Fibroblast of skin of right quadriceps (primary cell): ENCODE results near the gene RAB11FIP2.
A peak's percentile ranks its signal among the peaks of the same experiment; 100 is the strongest.
"Not testable (repeated sequence)": the region's sequence is repeated elsewhere in the genome, so short reads cannot be mapped to it uniquely, and the experiment has no call there.

Source experiments
- DNase-seq: peaks from one replicate; pipeline ENCODE4 v3.0.0-alpha.2; 2013

The RAB11FIP2 gene, protein sequence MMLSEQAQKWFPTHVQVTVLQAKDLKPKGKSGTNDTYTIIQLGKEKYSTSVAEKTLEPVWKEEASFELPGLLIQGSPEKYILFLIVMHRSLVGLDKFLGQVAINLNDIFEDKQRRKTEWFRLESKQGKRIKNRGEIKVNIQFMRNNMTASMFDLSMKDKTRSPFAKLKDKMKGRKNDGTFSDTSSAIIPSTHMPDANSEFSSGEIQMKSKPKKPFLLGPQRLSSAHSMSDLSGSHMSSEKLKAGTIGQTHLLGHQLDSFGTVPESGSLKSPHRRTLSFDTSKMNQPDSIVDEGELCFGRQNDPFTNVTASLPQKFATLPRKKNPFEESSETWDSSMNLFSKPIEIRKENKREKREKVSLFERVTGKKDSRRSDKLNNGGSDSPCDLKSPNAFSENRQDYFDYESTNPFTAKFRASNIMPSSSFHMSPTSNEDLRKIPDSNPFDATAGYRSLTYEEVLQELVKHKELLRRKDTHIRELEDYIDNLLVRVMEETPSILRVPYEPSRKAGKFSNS

DNA sequence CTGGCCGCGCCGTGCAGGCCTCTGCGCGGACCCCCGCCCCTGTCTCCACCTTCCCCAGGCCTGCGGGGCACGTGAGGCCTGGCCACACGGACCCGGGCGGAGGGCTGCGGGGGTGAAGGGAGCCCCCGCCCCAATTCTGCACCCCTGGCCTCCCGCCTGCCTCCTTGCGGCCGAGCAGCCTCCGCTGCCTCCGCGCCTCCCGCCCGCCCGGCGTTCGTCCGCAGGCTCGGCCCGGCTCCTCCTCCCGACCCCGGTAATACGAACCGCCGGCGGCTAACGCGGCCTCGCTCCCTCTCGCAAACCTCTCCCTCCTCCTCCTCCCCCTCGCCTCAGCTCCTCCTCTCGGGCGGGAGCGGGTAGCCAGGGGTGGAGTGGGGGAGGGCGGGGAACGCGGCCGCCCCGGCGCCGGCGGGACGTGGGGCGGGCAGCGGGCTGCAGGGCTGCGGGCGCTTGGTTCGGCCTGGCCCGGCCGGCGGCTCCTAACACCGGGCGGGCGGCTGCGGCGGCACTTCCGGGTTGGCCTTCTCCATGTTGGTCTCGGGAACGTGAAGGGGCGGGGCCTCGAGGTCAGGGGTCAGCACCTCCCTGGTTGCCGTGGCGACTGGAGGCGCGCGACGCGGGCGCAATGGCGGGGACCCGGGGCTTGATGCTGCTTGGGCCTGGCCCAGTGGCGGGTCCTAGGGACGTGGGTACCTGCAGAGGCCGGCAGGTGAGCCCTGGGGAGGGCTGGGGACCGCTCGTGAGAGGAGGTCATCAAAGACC, at the start of gene RAB11FIP2:
RAB11FIP2 (minus strand) TSS at position 547 of the 762 bp plus-strand sequence. CDS start 778 bp downstream, outside the sequence.
- DNase-seq = peak; percentile 92

DNA sequence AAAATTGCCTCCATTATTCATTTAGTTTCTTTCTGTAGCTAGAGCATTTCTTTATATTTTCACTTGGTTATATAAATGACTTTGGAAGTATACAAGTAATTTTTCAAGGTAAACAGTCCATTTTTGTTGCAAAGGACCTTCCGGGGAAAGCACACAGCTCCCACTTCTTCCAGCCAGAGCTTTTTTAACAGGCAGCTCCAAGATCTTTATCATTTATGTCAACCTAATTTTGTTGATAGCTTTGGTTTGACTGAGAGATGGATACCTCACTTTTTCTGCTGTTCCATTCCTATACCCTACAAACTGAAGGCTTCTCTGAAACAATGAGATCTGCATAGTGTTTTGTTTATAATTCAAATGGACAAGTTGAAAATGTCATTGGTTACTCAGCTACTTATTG, 49.3 kb upstream of the RAB11FIP2 start:
- no peak for DNase-seq

DNA sequence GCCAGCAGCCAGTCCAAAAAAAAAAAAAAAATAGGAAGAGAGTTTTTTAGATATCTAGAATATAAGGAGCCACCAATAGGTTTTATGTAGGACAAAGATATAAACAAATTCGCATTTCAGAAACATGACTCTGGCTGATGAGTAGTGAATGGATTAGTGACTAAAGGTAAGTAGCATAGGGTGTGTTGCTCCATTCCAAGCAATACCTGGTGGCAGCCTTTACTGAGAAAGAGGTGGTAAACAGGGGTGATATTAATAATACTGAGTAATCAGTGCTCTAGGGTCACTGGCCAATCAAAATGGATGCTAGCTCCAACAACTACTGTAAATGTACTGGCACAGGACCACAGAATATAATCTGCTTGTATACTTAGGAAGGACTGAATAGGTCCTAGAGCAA, 45.5 kb upstream of the RAB11FIP2 start:
- DNase-seq = no peak

DNA sequence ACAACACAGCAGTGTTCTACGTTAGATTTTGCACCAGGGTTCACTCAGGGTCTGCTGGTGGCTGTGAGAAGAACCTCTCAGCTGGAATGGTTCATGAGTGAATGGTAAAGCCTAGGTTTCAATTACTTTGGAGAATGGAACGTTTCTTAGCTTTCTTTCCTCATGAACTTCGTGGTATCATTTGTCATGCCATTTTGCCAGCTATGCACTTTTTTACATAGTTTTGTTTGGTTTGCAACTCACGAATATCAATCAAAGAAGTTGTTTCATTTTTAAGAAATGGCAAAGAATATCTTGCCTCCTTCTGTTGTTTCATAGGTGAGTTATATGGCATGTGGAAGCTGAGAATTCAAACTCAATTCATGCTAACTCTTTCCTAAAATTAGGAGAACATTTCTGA, 34.1 kb upstream of the RAB11FIP2 start:
- DNase-seq = no peak

DNA sequence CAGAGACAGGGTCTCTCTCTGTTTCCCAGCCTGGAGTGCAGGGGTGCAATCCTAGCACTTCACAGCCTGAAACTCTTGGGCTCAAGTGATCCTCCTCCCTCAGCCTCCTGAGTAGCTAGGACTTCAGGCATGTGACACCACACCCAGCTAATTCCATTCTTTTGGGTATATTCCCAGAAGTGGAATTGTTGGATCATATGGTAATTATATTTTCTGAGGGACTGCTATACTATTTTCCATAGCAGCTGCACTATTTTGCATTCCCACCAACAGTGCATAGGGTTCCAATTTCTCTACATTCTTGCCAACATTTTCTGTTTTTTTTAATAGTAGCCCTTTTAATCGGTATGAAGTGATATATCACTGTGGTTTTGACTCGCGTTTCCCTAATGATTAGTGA, 30.0 kb upstream of the RAB11FIP2 start:
- peak; percentile 20 for DNase-seq

DNA sequence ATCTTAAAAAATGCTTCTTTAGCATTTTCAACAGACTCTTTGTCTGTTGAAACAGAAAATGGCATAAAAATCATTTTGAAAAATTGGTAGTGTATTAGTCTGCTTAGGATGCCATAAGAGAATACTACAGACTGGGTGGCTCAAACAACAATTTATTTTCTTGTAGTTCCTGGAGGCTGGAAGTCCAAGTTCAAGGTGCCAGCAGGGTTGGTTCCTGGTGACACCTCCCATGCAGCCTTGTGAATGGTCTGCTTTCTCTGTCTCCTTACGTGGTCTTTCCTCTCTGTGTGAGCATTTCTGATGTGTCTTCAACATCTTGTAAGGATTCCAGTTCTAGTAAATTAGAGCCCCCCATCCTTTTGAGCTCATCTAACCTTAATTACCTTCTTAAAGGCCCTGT, 26.1 kb upstream of the RAB11FIP2 start:
- no peak for DNase-seq

DNA sequence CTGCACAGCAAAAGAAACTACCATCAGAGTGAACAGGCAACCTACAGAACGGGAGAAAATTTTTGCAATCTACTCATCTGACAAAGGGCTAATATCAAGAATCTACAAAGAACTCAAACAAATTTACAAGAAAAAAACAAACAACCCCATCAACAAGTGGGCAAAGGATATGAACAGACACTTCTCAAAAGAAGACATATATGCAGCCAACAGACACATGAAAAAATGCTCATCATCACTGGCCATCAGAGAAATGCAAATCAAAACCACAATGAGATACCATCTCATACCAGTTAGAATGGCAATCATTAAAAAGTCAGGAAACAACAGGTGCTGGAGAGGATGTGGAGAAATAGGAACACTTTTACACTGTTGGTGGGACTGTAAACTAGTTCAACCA, 20.6 kb upstream of the RAB11FIP2 start:
- DNase-seq = not testable (repeated sequence)

DNA sequence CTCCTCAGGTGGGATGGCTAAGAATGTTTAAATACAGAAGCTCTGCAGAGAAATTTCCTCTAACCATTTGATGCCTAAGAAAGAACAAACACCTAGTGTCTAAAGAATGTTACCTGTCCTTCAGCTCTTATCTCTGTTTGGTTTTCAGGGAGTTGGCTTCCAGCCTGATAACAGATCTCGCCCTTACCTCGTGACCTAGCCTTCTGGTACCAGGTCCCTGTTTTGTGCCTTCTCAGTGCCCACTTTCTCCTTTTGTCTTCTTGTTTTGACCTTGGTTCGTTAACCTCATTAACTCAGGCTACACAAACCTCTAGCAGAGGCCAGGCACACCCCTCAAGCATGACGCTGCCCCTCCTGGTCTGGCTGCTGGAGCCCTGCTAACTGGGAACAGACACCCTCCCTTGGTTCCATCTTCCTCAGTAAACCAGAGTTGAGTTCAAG, 16.1 kb upstream of the RAB11FIP2 start:
- no peak for DNase-seq

DNA sequence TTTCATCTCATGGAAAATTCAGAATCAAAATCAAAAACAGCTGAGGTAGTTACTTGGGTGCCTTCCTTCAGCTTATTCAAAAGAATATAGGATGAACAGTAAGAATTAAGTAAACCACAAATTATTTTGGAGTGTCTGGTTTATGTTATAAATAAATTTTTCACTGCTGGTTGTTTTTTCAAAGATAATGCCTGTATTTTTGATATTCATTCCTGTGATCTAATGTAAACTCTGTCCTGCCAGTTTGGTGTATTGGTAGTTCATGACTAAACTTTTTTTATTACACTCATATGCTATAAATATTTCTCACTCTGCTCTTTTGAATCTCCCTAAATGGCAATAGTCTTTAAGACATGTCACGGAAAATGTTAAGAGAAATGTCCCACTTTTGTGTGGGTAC, 11.6 kb upstream of the RAB11FIP2 start:
- DNase-seq = no peak

DNA sequence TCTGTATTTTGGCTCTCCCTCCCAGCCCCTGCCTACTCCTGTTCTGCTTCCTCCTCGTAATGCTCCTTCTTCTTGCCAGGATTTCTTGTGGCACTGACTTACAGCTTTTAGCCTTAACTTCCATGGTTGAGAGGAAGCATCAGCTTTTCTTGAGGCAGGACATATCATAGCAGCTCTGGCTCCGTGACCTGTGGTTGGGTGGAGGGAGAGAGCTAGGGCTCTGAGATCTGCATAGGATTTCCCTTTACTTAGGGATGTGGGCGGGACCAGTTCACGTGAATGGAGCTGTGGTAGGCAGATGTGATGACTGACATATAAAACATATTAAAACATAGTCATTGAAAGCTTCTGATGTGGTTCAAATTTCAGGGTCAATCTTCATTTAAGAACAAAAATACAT, 10.6 kb upstream of the RAB11FIP2 start:
- no peak for DNase-seq

DNA sequence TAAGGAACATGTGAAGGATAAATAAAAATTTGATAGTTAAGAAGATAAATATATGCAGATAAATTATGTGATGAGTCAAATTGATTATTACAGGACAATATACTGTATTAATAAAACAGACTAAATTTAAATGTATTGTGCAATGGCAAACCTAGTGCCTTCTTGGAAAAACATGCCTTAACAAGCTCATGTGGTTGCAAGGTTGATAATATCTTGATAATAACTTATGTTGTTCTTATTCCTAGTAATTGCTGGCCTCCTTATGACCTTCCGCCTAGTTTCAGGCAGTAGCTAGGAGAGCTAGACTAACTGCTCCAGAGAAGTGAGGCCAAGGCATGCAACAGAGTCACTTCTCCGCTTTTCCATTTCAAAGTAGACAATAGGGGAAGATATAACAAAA, 7.6 kb upstream of the RAB11FIP2 start:
- no peak for DNase-seq

DNA sequence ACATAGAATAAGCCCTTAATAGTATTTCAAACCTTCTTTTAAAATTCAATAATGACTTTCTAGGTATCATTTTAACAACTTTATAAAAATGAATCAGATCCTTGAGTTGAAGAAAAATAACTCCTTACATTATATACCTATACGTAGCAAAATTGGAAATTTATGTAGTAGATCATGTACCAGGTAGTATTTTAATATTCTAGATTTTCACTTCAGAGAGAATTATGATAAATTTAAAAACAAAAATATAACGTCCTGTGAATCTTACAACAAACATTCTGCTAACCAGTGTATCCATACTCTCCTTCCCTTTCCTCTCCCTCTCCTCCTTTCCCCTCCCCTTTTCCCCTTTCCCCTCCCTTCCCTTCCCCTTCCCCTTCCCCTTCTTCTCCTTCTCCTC, 6.1 kb upstream of the RAB11FIP2 start:
- DNase-seq = no peak

DNA sequence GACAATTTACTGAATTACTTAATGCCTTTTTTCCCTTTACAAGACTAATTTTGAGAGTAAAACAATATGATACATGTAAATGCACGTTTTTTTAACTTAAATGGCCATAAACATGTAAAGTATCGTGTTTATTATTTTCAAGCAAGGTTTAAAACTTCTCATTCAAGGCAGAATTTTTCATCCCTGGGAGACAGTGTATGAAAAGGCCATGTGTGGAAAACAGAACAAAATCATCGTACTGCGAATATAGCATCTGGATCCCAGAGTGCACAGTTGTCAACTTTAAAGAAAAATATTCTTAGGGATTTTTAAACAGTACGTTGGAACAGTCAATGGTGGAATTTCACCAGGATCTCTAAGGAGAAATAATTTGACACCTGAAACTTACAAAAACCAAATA, 1.1 kb upstream of the RAB11FIP2 start:
- no peak for DNase-seq

DNA sequence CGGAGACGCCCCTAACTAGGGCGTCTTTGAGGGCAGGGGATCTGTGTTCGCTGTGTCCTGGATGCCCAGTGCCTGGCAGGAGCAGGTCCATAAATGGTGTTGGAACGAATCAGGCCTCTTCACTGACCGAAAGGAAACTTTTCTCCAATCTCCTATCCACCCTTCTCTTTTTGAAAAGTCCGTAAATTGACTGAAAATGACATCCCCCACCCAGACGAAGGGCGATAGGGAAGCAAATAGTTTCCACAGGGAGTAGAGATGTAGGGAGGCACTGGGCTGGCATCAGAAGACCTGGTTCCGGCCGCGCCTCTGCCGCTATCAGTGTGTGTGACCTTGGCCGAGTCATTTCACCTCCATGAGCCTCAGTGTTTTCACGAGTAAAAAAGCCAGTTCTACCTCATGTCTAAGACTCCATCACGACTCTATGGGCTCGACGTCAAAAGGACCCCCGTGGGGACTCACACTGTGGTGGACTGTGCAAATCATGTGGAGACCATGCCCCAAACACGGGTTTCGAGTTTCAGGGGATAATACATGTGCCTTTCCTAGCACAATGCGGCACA, 497 bp upstream of the RAB11FIP2 start:
- DNase-seq = no peak

DNA sequence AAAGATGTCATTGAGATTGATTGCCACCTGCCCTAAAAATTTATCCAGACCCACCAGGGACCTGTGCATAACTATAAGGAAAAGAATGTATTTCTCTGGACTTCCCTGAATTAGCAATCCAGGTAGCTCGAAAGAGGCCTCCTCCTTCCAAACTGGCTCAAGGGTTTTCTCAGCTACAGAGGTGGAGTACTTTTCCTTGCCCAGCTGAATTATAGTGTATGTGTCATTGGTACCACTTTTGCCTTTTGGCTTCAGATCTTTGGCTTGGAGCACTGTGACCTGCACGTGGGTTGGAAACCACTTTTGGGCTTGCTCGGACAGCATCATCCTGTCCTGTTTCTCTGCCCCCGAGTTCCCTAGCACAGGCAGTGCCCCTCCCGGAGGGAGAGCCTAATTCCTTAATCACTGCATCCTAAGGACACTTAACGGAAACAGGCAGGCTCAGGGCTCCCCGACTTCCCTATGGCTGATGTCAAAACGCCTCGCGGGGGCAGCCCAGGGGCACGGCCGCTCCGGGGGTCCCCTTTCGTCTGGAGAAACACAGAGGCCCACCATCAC, 825 bp downstream of the RAB11FIP2 start:
- DNase-seq = peak; percentile 34

DNA sequence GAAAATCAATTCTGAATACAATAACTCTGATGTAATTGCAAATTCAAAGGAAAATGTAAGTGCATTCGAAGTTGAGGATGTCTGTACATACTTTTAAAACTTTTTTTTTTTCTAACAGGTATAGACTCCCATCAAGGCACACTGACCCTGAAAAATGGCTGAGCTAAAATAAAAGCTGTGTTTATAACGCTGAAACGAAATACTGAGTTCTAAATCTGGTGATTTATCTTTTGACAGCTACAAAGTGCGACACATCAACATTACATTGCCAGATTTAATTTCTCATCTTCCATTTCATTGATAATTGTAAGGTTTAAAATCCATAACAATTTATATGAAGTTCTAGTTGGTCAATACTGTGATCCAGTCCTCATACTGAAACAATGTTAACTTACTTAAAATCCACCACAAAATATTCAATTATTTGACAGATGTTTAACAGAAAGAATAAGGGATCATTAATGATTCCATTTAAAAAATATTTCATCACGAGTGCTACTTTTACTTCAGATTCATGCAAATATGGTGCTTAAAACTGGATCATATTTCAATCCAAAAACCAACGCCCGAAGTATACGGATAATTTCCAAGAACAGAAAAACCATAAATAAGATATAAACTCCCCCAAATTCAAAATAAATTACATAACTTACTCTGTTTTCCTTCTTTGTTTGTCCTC, 1.4 kb downstream of the RAB11FIP2 start:
- no peak for DNase-seq

DNA sequence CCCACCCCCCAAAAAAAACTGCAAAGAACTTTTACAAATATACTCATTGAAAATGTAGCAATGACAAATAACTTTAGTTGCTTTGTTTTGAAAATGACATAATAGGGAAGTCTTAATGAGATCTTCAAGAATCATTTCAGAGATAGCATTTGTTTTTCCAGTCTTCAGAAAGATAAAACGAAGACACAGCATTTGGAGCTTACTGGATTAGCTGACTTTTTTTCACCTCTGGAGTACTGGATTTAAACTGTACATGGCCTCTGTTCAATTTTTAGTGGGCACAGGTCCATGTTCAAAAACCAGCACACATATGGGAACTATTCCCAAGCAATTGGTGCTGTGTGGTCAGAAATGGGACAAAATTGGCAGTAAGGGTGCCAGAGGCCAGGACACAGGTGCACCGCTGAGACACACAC, 3.9 kb downstream of the RAB11FIP2 start:
- DNase-seq = no peak

DNA sequence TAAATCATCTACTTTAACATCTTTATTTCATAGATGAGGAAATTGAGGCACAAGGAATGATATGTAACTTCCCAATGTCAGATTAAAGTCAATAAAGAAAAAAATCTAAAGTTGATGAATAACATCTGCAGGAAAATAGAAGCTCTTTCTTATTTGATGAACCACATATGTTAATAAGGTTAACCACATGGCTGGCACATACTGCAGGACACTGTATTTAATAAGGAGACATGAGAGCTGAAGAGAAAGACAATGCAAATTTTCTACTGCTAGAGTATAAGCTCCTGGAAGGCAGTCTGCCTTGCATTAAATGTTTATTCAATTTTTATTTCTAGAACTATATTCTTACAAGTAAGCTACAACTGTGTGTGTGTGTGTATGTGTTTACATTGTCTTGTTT, 4.4 kb downstream of the RAB11FIP2 start:
- peak; percentile 20 for DNase-seq

DNA sequence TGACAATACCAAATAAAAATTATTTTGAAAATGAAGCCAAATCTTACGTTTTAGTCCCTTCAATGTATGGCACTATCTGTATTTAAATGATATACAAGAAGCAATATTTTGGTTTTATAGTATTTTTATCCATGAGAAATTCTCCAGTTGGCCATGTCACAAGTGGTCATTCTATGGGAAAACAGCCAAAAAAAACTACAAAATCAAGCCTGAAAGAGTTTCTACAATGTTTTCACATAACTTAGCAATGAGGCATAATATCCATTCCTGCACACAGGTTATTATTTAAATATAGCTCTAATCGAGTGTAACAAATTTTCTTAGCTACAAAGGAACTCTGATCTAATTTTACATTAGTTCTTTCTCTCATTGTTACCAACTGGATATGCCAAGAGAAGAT, 5.4 kb downstream of the RAB11FIP2 start:
- DNase-seq = peak; percentile 58

DNA sequence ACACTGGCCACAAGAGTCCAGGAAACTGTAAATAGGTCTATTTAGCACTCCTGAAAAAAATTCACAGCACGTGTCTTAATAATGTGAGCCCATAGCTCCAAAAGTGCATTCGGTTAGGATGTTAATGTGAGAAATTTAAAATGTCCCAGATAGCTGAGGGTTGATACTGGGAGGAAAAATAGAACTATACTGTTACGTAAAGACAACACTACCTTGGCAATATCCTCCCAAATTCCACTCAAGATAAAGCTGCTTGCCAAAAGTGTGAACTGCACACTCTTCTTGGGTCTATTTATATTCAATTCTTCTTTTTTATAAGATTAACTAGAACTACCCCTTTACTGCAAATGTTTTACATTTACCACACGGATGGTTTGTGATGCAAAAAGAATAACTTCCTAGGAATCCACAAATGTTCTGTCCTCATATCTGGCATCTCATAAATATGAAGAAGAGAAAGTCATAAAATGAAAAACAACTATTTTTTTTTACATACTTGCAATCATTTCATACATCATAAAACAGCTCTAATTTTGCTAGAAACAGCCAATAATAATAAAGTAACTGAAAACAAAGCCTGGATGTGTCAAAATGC, 10.4 kb downstream of the RAB11FIP2 start:
- DNase-seq = peak; percentile 45

DNA sequence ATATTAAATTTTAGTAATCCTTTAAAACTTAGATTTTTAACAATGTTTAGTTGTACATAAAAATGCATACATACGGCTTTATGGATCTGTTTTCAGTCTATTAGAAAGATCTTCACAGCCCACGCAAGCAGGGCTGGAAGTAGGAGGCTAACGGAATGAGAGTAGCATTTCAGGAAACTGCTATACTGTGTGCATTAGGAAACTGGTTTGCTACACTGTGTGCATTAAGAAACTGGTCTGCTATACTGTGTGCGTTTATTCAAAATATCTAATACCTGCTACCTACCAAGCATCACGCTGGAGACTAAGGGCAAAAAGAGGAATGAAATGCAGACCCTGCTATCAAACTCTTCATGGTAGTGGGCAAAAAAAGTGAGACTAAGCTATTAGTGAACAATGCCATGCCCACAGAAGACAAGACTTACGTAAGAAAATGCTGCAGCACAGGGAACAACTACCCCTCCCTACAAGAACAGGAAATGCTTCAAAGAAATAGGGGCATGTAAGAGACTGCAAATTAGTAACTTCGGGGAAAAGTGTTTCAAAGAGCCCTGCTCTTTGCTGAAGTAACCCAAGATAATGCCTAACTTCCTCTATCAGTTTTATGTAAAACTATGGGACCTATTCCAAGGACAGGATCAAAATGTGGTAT, 11.3 kb downstream of the RAB11FIP2 start:
- peak; percentile 19 for DNase-seq

DNA sequence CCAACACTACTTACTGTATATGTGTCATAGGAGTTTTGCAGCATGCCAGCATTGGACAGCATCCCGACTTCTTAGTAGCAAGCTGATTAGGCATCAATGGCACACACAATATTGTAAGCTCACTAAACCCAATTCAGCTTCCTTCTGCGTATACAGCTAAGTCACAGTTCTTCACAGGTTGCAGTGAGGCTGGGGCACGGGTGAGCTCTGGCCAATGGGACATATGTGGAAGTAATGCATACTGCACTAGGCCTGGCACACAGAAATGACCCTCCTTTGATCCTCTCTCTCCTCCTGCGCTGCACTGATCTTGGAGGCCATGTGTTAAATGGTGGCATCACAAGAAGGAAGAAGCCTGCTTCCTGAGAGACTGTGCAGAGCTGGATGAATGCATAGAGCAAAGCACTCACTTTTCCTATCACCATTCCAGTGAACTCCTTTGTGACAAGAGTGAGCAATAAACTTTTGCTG, 11.9 kb downstream of the RAB11FIP2 start:
- no peak for DNase-seq
